ENCODE measurements around the gene FBXO38. TPM values are rescaled to one million over a fixed set of nuclear protein-coding genes. Genes with fewer than 3 reads are reported as not detected.

FBXO38 gene
- total and polyA plus RNA-seq, 2 experiments from 2014 or later: 24.2 to 42.9 TPM

DNA sequence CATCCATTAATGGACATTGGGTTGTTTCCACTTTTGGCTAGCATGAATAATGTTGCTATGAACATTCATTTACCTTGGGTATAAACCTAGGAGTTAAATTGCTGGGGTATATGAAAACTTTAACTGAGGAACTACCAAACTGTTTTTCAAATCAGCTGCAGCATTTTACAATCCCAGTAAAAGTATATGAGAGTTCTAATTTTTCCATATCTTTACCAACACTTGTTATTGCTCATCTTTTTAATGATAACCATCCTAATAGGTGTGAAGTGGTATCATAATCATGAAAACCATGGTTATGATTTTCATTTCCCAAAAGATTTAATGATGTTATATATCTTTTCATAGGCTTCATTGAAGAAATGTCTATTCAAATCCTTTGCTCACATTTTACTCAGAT, 15.5 kb upstream of the FBXO38 start:
- no peak overlapping the region for H3K27ac ChIP-seq
- H3K9me3 ChIP-seq (ENCODE audit: low read depth): peaks cover 2% of the 10 kb centered on the region
- TF ChIP-seq, protein P1, sequence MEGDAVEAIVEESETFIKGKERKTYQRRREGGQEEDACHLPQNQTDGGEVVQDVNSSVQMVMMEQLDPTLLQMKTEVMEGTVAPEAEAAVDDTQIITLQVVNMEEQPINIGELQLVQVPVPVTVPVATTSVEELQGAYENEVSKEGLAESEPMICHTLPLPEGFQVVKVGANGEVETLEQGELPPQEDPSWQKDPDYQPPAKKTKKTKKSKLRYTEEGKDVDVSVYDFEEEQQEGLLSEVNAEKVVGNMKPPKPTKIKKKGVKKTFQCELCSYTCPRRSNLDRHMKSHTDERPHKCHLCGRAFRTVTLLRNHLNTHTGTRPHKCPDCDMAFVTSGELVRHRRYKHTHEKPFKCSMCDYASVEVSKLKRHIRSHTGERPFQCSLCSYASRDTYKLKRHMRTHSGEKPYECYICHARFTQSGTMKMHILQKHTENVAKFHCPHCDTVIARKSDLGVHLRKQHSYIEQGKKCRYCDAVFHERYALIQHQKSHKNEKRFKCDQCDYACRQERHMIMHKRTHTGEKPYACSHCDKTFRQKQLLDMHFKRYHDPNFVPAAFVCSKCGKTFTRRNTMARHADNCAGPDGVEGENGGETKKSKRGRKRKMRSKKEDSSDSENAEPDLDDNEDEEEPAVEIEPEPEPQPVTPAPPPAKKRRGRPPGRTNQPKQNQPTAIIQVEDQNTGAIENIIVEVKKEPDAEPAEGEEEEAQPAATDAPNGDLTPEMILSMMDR (IDR thresholded peaks at IDR 0.05; ENCODE audit: low read depth, low read length): no peak
- H3K4me3 ChIP-seq: no peak overlapping the region
- H3K36me3 ChIP-seq: no peaks in the 10 kb centered on the region
- H3K27me3 ChIP-seq: no peaks in the 10 kb centered on the region
- DNase-seq (ENCODE audit: low read depth in 1 of 2, low spot score in 1 of 2): no peak
- H3K4me1 ChIP-seq (ENCODE audit: low read depth): no peaks in the 10 kb centered on the region

DNA sequence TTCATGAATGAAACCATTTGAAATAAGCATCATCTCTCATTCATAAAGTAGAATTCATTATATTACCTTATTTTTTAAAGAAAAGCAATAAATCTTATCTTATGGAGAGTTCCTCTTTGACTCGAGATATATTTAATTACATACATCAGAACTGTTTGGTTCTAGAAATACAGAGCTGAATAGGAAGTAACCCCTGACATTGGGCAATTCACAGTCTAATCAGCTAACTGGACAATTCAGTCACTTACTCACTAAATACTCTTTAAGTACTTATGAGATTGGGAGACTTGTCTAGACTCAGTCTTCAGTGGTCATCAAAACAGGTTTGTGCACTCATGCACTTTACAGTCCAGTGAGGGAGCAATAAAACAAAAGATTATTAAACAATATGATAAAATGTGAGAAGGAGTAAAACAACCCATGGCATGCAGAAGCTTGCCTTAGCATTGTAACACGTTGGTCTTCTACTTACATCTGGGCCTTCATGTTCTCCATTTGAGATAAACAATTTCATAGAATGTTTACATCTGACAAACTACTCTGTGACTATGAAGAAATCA, 11.5 kb upstream of the FBXO38 start:
- DNase-seq (ENCODE audit: low read depth in 1 of 2, low spot score in 1 of 2): no peak
- H3K9me3 ChIP-seq (ENCODE audit: low read depth): peaks cover 2% of the 10 kb centered on the region
- TF ChIP-seq, protein P1 (IDR thresholded peaks at IDR 0.05; ENCODE audit: low read depth, low read length): no peak
- H3K4me3 ChIP-seq: no peak overlapping the region
- peak overlapping the region; percentile 6 for H3K27ac ChIP-seq
- peaks cover 25% of the 10 kb centered on the region for H3K4me1 ChIP-seq (ENCODE audit: low read depth)
- no peaks in the 10 kb centered on the region for H3K36me3 ChIP-seq
- H3K27me3 ChIP-seq: no peaks in the 10 kb centered on the region

DNA sequence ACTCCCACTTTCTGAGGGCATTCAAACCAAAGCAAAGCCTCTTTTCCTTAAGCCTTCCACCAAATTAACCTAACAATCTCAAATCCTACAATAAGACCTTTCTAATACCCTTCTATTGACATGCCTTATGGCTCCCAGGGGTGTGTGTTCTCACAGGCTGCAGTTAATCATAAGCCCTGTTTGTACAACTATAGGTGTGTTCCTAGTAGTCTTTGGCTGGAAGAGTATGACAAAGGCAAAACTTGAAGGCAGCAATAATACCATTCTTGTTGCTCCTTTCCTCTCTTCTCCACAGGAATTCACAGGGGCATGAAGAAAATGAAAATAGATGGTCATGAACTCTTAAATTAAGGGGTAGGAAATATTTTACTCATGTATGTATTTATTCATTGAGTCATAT, 10.9 kb upstream of the FBXO38 start:
- no peak for DNase-seq (ENCODE audit: low read depth in 1 of 2, low spot score in 1 of 2)
- Histone ChIP-seq H3K27ac (peak overlapping the region; percentile 52), H3K4me3 (no peak overlapping the region)

DNA sequence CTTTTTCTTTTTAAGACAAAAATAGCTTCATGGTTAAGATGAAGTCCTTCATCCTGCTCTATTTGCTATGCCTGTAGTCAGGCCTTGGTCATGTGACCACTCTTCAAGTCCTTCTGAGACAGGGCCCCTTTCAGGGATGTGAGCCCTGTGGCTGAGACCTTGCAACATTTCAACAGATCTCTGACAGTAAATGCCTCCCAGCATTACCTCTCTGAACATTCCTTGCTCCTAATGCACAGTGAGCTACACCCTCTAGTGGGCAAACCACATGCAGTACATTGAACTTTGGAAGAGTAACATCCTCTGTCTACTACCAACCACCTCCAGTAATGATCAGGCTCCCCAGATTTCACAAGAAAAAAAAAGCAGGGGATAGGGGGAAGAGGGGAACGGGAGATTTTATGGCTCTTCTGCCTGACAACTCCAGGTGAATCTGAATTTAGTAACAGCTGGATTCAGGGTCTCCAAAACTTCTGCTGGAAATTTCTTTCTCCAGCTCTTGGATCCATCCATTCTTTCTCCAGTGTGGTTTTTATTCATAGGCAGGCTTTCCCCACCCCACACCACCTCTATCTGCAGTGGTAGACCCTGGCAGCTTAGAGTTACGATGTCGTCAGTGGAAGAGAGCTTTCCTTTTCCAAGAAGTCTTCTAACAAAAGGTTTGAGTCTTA, 8.9 kb upstream of the FBXO38 start:
- DNase-seq (ENCODE audit: low read depth in 1 of 2, low spot score in 1 of 2): peak; percentile 68 to 89
- Histone ChIP-seq H3K27me3 (no peaks in the 10 kb centered on the region), H3K4me1 (ENCODE audit: low read depth) (peaks cover 25% of the 10 kb centered on the region), H3K9me3 (ENCODE audit: low read depth) (no peaks in the 10 kb centered on the region), H3K4me3 (no peak overlapping the region), H3K36me3 (no peaks in the 10 kb centered on the region), H3K27ac (peak overlapping the region; percentile 40)
- TF ChIP-seq, protein P1 (IDR thresholded peaks at IDR 0.05; ENCODE audit: low read depth, low read length): peak; percentile 93

More for the DNA sequence above, 10.9 kb upstream of the FBXO38 start:
- Histone ChIP-seq H3K4me1 (ENCODE audit: low read depth) (peaks cover 25% of the 10 kb centered on the region), H3K9me3 (ENCODE audit: low read depth) (peaks cover 2% of the 10 kb centered on the region), H3K36me3 (no peaks in the 10 kb centered on the region), H3K27me3 (no peaks in the 10 kb centered on the region)
- TF ChIP-seq, protein P1 (IDR thresholded peaks at IDR 0.05; ENCODE audit: low read depth, low read length): no peak

DNA sequence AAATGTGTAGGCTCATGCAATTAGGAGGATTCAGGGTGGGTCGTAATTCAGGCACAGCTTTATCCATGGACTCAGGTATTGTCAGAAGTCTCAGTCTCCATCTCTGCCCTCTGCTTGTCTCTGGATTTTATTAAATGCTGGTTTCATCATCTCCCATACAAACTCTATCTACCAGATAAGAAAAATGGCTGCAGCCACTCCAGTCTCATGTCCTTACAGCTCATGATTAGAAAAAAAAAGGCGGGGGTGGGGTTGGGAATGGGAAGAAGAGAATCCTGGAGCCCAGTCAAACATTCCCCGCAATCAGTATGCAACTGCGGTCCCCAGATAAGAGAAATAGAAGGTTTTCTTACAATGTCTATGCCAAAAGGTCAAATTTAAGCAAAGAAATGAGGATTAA, 7.6 kb upstream of the FBXO38 start:
- peak in 1 of 2 donors; percentile 76 for DNase-seq (ENCODE audit: low read depth in 1 of 2, low spot score in 1 of 2)
- Histone ChIP-seq H3K27me3 (no peaks in the 10 kb centered on the region), H3K27ac (peak overlapping the region; percentile 40), H3K36me3 (no peaks in the 10 kb centered on the region), H3K9me3 (ENCODE audit: low read depth) (no peaks in the 10 kb centered on the region), H3K4me3 (no peak overlapping the region), H3K4me1 (ENCODE audit: low read depth) (peaks cover 25% of the 10 kb centered on the region)
- TF ChIP-seq, protein P1 (IDR thresholded peaks at IDR 0.05; ENCODE audit: low read depth, low read length): no peak
